IMR-90 (cell line): ENCODE data around the gene NKD1. TPM values are rescaled to one million over a fixed set of nuclear protein-coding genes. Genes with fewer than 3 reads are reported as not detected.

Experiments used
- ATAC-seq: fragments of 200-7000 bp; cut with Tn5 transposase; 2 replicates; pipeline ENCODE4 v1.9.1; 2020; ENCODE audit warnings: low read depth, mild to moderate bottlenecking, moderate library complexity
- BruUV-seq: library from RNA; stranded (reverse); fragments of 400-500 nt; replicated peaks from 2 replicates; lab custom pipeline; 2021; lab: Mats Ljungman, UMichigan
- CTCF ChIA-PET: fragments of 300-600 bp; formaldehyde crosslinking; extraction: SDS; loops from one replicate; lab custom pipeline; 2021; ENCODE audit warnings: antibody characterized with exemption; lab: Yijun Ruan, JAX
- POLR2A ChIA-PET: fragments of 300-600 bp; sonication (Branson Sonifier 250); formaldehyde crosslinking; loops from one replicate; lab custom pipeline; 2022; ENCODE audit warnings: antibody characterized with exemption; ENCODE audit not compliant: unreplicated experiment; lab: Charles Lee
- DNase-seq: peaks from one replicate; pipeline ENCODE4 v3.0.0; 2013
- H2AFZ ChIP-seq: replicated peaks from 2 replicates; pipeline ENCODE3; 2013; ENCODE audit warnings: low read length, mild to moderate bottlenecking; ENCODE audit not compliant: poor library complexity
- H2AK5ac ChIP-seq: 2 replicates; pipeline ENCODE4 v1.6.1; 2013; ENCODE audit warnings: low read depth, low read length, inconsistent platforms
- H2AK9ac ChIP-seq: replicated peaks from 2 replicates; pipeline ENCODE3; 2013; ENCODE audit warnings: mild to moderate bottlenecking, low read depth, low read length, moderate library complexity; ENCODE audit not compliant: poor library complexity
- H2BK120ac ChIP-seq: 2 replicates; pipeline ENCODE4 v1.6.1; 2013; ENCODE audit warnings: low read depth, low read length, inconsistent platforms
- H2BK15ac ChIP-seq: 3 replicates; pipeline ENCODE4 v1.6.1; 2013; ENCODE audit warnings: low read depth, low read length, inconsistent platforms
- H2BK20ac ChIP-seq: 2 replicates; pipeline ENCODE4 v1.6.1; 2013; ENCODE audit warnings: low read depth, mild to moderate bottlenecking, inconsistent platforms, low read length, moderate library complexity
- H2BK5ac ChIP-seq: 2 replicates; pipeline ENCODE4 v1.6.1; 2013; ENCODE audit warnings: mild to moderate bottlenecking, low read depth, low read length, inconsistent platforms; ENCODE audit not compliant: poor library complexity, severe bottlenecking
- H3K14ac ChIP-seq: replicated peaks from 2 replicates; pipeline ENCODE4 v1.6.1; 2013; ENCODE audit warnings: low read depth, low read length, inconsistent platforms
- H3K18ac ChIP-seq: 2 replicates; pipeline ENCODE4 v1.6.1; 2013; ENCODE audit warnings: low read depth, low read length, control low read depth
- H3K23ac ChIP-seq: 2 replicates; pipeline ENCODE4 v1.6.1; 2013; ENCODE audit warnings: low read depth, low read length, inconsistent platforms
- H3K27ac ChIP-seq: 2 replicates; pipeline ENCODE4 v1.5.1; 2013; ENCODE audit warnings: mild to moderate bottlenecking, control low read depth, low read length; ENCODE audit not compliant: insufficient read depth
- H3K27me3 ChIP-seq: 2 replicates; pipeline ENCODE4 v1.6.1; 2013; ENCODE audit warnings: low read length; ENCODE audit not compliant: control insufficient read depth, insufficient read depth
- H3K36me3 ChIP-seq: 2 replicates; pipeline ENCODE4 v1.6.1; 2013; ENCODE audit warnings: low read length, mixed read lengths; ENCODE audit not compliant: control insufficient read depth, insufficient read depth
- H3K4ac ChIP-seq: 2 replicates; pipeline ENCODE4 v1.6.1; 2013; ENCODE audit warnings: low read depth, low read length, inconsistent platforms
- H3K4me1 ChIP-seq: 2 replicates; pipeline ENCODE4 v1.6.1; 2013; ENCODE audit warnings: low read length, mixed read lengths; ENCODE audit not compliant: control insufficient read depth, insufficient read depth
- H3K4me2 ChIP-seq: 2 replicates; pipeline ENCODE4 v1.6.1; 2013; ENCODE audit warnings: low read depth, mild to moderate bottlenecking, control low read depth, low read length, moderate library complexity
- H3K4me3 ChIP-seq: 2 replicates; pipeline ENCODE4 v1.5.1; 2013; ENCODE audit warnings: low read depth, mild to moderate bottlenecking, control low read depth, low read length, moderate library complexity; ENCODE audit not compliant: insufficient read depth
- H3K56ac ChIP-seq: 2 replicates; pipeline ENCODE4 v1.6.1; 2013; ENCODE audit warnings: low read length, inconsistent platforms; ENCODE audit not compliant: insufficient read depth; ENCODE audit errors: extremely low read depth
- H3K79me1 ChIP-seq, 2 experiments: 2 replicates each; pipeline ENCODE4 v1.6.1; 2013; ENCODE audit warnings: low read length in 2 of 2, inconsistent platforms in 1 of 2, low read depth in 1 of 2
- H3K9ac ChIP-seq: 2 replicates; pipeline ENCODE4 v1.6.1; 2013; ENCODE audit warnings: low read depth, low read length, control low read depth
- H3K9me1 ChIP-seq: 2 replicates; pipeline ENCODE4 v1.6.1; 2013; ENCODE audit warnings: low read length, inconsistent platforms; ENCODE audit not compliant: insufficient read depth
- H3K9me3 ChIP-seq: 2 replicates; pipeline ENCODE4 v1.6.1; 2013; ENCODE audit warnings: low read length; ENCODE audit not compliant: control insufficient read depth, insufficient read depth
- H4K20me1 ChIP-seq: 2 replicates; pipeline ENCODE4 v1.6.1; 2013; ENCODE audit warnings: low read length, inconsistent platforms; ENCODE audit not compliant: insufficient read depth
- H4K5ac ChIP-seq: 2 replicates; pipeline ENCODE4 v1.6.1; 2013; ENCODE audit warnings: mild to moderate bottlenecking, low read depth, low read length, control low read depth
- H4K8ac ChIP-seq, 2 experiments: 2 replicates each; pipeline ENCODE4 v1.6.1; 2013; ENCODE audit warnings: low read depth in 2 of 2, low read length in 2 of 2, control low read depth in 1 of 2, inconsistent platforms in 1 of 2
- H4K91ac ChIP-seq: 2 replicates; pipeline ENCODE4 v1.6.1; 2013; ENCODE audit warnings: low read depth, low read length, inconsistent platforms; ENCODE audit not compliant: insufficient read depth
- CTCF ChIP-seq: conservative IDR thresholded peaks from 2 replicates; pipeline ENCODE4 v1.5.1; 2012; ENCODE audit warnings: mild to moderate bottlenecking, low read depth, low read length, improper control_type of control experiment
- MAFK ChIP-seq: IDR thresholded peaks from 2 replicates; pipeline ENCODE4 v1.6.1; 2012; ENCODE audit warnings: low read depth, low read length, improper control_type of control experiment
- RCOR1 ChIP-seq: IDR thresholded peaks from 2 replicates; pipeline ENCODE4 v1.6.1; 2012; ENCODE audit warnings: mild to moderate bottlenecking, low read length, improper control_type of control experiment; ENCODE audit not compliant: insufficient replicate concordance
- WGBS, 2 experiments: methylation state at CpG; one replicate each; pipeline versions ENCODE4 v1.1.5 to v1.1.7; 2013; ENCODE audit warnings: missing lambda C conversion rate in 2 of 2; ENCODE audit not compliant: insufficient read length in 1 of 2; ENCODE audit errors: extremely low coverage in 2 of 2; 5-methylcytosine and 5-hydroxymethylcytosine counted together
- dilution Hi-C: fragments of 300-500 bp; cut with HindIII; formaldehyde crosslinking; loops from one replicate; pipeline ENCODE4 v1.14.3; 2018; ENCODE audit warnings: low sequenced_read_pairs; ENCODE audit not compliant: unreplicated experiment
- in situ Hi-C: fragments of 300-500 bp; cut with MboI; formaldehyde crosslinking; loops from 3 replicates; pipeline ENCODE4 v1.14.3; 2019; ENCODE audit warnings: low sequenced_read_pairs, inconsistent platforms, mixed read lengths
- intact Hi-C: fragments of 100-400 bp; cut with micrococcal nuclease; formaldehyde crosslinking; loops from 2 replicates; pipeline ENCODE4 v1.10.0; 2022
- polyA plus RNA-seq, 3 experiments: library from polyadenylated mRNA; depleted of rRNA; stranded (reverse); fragments of >200 nt; gene quantifications; 2 replicates each; pipeline ENCODE4 v1.2.3, GENCODE V29; 2012; ENCODE audit warnings: low replicate concordance in 1 of 3
- total RNA-seq: library from RNA; depleted of rRNA; stranded (reverse); fragments of >200 nt; gene quantifications from 2 replicates; pipeline ENCODE4 v1.2.3, GENCODE V29; 2012
- TF ChIP-seq, protein P1 (sequence below): fragments of 150-350 bp; IDR thresholded peaks from 2 replicates; pipeline ENCODE4 v1.6.1; 2016; ENCODE audit warnings: low read depth, mild to moderate bottlenecking, low read length, moderate library complexity, borderline replicate concordance

The NKD1 gene
- total and polyA plus RNA-seq, 2 of the 4 experiments (the other 2 are of a cell fraction) = not detected

- ATAC-seq = no peak; the same call in 1 of the 2 replicates
Measured at GRCh38 chr16:50613281-50613963, 65.2 kb downstream of the NKD1 start.

More at GRCh38 chr16:50613281-50613963, 65.2 kb downstream of the NKD1 start:
- ChIA-PET POLR2A (no interaction called here), CTCF (interaction anchor here (0.6 kb wide), 1 partner anchor 761 kb away, joined by 4 read pairs; no protein-coding TSS in a partner anchor)
- H4K5ac ChIP-seq = no peak overlapping the region
- H2BK20ac ChIP-seq = no peak overlapping the region
- no peak overlapping the region for H2BK5ac ChIP-seq
- no peak overlapping the region for H4K8ac ChIP-seq
- no peak overlapping the region for H3K14ac ChIP-seq
- no peaks in the 10 kb centered on the region for H3K79me1 ChIP-seq
- no peak for DNase-seq
- H3K4ac ChIP-seq = no peak overlapping the region
- H3K9ac ChIP-seq = no peak overlapping the region
- no peaks in the 10 kb centered on the region for H3K36me3 ChIP-seq
- intact Hi-C loops (no loop called here), in situ Hi-C loops (no loop called here), dilution Hi-C loops (no loop called here)
- no peak overlapping the region for H3K56ac ChIP-seq
- H4K91ac ChIP-seq = no peak overlapping the region
- no peaks in the 10 kb centered on the region for H4K20me1 ChIP-seq
- H3K9me1 ChIP-seq = no peaks in the 10 kb centered on the region
- H3K9me3 ChIP-seq = no peaks in the 10 kb centered on the region
- H3K4me3 ChIP-seq = no peak overlapping the region
- BruUV-seq = no TSS peak
- TF ChIP-seq MAFK = no peak
- TF ChIP-seq CTCF = no peak
- TF ChIP-seq, protein P1, sequence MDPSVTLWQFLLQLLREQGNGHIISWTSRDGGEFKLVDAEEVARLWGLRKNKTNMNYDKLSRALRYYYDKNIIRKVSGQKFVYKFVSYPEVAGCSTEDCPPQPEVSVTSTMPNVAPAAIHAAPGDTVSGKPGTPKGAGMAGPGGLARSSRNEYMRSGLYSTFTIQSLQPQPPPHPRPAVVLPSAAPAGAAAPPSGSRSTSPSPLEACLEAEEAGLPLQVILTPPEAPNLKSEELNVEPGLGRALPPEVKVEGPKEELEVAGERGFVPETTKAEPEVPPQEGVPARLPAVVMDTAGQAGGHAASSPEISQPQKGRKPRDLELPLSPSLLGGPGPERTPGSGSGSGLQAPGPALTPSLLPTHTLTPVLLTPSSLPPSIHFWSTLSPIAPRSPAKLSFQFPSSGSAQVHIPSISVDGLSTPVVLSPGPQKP = no peak
- TF ChIP-seq RCOR1 = no peak
- H3K27me3 ChIP-seq = peaks cover 28% of the 10 kb centered on the region
- H2BK120ac ChIP-seq = no peak overlapping the region
- no peak overlapping the region for H2AK5ac ChIP-seq
- no peak overlapping the region for H2AK9ac ChIP-seq
- no peak overlapping the region for H3K27ac ChIP-seq
- H3K23ac ChIP-seq = no peak overlapping the region
- H3K4me2 ChIP-seq = no peak overlapping the region; the same call in 1 of the 2 replicates
- no peaks in the 10 kb centered on the region for H3K4me1 ChIP-seq
- no CpG with 5 or more reads among the region's 20 CpGs for WGBS, 2 experiments
- no peak overlapping the region for H2AFZ ChIP-seq
- no peak overlapping the region for H3K18ac ChIP-seq
- H2BK15ac ChIP-seq = no peak overlapping the region
